ENCODE measurements around the gene LCOR.

Gene LCOR

DNA sequence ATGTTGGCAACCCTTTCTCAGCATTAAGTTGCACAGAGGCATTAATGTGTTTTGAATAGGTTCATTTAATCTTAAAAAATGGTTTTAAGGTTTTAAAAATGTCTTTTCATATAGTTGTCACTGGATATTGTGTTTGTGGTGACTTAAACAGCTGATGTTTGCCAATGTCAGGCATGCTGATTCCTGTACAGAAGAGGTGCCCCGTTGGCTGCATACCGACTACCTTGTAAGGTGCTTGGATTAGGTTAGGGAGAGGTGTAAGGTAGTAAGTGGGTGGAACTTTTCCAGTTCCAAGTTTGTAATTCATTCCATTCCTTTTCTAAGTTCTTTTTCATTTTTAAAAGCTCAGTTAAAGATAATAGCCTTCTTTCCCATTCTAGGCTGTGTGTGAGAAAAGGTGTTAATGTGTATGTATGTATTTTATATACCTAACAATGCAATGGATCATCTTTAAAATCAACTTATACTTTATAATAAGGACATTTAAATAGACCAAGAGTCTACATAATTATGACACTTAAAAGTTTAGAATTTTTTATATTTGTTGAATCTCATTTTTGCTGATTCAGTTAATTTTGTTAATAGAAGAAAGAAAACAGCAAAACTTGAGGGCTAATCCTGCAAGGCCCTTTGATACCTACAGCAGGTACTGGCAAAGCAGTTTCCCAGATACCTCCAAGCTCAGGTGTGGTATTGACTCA lies 155.2 kb downstream of the LCOR start:
- TF ChIP-seq, protein P1, sequence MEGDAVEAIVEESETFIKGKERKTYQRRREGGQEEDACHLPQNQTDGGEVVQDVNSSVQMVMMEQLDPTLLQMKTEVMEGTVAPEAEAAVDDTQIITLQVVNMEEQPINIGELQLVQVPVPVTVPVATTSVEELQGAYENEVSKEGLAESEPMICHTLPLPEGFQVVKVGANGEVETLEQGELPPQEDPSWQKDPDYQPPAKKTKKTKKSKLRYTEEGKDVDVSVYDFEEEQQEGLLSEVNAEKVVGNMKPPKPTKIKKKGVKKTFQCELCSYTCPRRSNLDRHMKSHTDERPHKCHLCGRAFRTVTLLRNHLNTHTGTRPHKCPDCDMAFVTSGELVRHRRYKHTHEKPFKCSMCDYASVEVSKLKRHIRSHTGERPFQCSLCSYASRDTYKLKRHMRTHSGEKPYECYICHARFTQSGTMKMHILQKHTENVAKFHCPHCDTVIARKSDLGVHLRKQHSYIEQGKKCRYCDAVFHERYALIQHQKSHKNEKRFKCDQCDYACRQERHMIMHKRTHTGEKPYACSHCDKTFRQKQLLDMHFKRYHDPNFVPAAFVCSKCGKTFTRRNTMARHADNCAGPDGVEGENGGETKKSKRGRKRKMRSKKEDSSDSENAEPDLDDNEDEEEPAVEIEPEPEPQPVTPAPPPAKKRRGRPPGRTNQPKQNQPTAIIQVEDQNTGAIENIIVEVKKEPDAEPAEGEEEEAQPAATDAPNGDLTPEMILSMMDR (IDR thresholded peaks at IDR 0.05) = no peak

DNA sequence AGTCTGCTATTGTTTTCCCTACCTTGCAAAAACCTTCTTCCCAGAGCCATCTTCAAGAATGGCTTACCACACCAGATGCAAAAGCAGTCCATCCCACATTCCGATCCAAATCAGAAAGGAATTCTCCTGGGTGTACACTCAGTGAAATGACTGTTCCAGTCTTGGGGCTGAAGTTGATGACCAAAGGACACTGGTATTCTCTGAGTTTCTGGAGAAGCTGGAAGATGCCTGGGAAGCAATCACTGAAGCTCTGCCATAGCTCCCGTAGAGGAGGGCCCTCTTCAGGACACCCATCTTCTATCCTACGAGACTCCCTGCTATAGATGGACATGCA lies 155.7 kb downstream of the LCOR start:
- TF ChIP-seq, protein P1 (IDR thresholded peaks at IDR 0.05) = no peak
- Mint-ChIP-seq H3K27me3 (ENCODE audit: low read depth, poor library complexity) (peaks cover 4% of the 10 kb centered on the region), H3K4me3 (no peak overlapping the region), H3K4me1 (peaks cover 17% of the 10 kb centered on the region), H3K27ac (no peak overlapping the region), H3K9me3 (no peaks in the 10 kb centered on the region), H3K36me3 (ENCODE audit: low read depth) (peaks cover 11% of the 10 kb centered on the region)
- DNase-seq = no peak

More for the DNA sequence above, 155.2 kb downstream of the LCOR start:
- H3K4me3 Mint-ChIP-seq = no peak overlapping the region
- no peaks in the 10 kb centered on the region for H3K9me3 Mint-ChIP-seq
- H3K4me1 Mint-ChIP-seq = peaks cover 17% of the 10 kb centered on the region
- no peak overlapping the region for H3K27ac Mint-ChIP-seq
- DNase-seq = no peak
- peaks cover 4% of the 10 kb centered on the region for H3K27me3 Mint-ChIP-seq (ENCODE audit: low read depth, poor library complexity)
- H3K36me3 Mint-ChIP-seq (ENCODE audit: low read depth) = peaks cover 16% of the 10 kb centered on the region

DNA sequence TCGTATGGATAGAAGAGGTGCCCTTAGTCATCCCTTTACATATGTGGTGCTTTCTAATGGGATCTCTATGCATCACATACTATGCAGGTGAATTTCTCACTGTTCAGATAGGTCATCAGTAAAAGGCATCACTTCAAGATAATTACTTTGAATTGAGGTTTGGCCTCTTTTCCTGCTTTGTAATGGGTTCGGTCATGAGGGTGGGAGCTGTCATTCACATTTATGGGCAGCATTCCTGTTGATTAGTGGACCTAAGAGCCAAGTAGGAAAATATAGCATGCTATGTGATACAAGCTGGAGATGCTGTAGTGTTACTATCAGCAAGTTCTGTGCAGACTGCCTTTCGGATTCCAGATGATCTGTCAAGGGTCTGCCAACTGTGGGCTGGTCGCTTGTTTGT lies 156.3 kb downstream of the LCOR start:
- Mint-ChIP-seq H3K4me3 (no peak overlapping the region), H3K27ac (no peak overlapping the region), H3K4me1 (peaks cover 17% of the 10 kb centered on the region), H3K36me3 (ENCODE audit: low read depth) (peaks cover 5% of the 10 kb centered on the region), H3K9me3 (no peaks in the 10 kb centered on the region), H3K27me3 (ENCODE audit: low read depth, poor library complexity) (peaks cover 3% of the 10 kb centered on the region)
- no peak for DNase-seq
- TF ChIP-seq, protein P1 (IDR thresholded peaks at IDR 0.05) = no peak

DNA sequence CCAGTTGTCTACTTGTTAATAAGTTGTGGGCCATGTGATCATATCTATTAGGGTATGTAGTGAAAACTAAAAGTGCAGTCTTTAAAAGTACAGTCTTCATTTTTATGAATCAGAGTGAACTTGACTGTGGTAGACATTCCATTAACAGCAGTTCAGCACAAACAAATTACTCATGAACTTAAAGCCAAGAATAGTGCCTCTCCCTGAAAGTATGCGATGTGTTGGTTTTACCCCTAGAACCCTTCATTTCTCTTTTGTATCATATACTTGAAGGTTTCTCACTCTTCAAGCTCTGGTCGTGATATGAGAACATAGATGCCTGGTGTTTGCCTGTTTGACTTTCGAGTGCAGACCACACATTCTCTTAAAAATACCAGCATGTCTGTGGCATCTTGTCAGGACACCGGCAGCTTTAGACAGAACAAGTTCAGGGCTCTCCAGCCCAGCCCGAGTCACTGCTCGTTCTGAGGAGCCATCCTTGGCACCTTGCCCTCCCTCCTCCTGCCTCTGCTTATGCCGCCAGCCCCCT lies 159.3 kb downstream of the LCOR start:
- TF ChIP-seq, protein P1 (IDR thresholded peaks at IDR 0.05) = no peak
- Mint-ChIP-seq H3K27me3 (ENCODE audit: low read depth, poor library complexity) (no peaks in the 10 kb centered on the region), H3K27ac (no peak overlapping the region), H3K4me1 (peaks cover 22% of the 10 kb centered on the region), H3K9me3 (no peaks in the 10 kb centered on the region), H3K36me3 (ENCODE audit: low read depth) (no peaks in the 10 kb centered on the region), H3K4me3 (no peak overlapping the region)
- no peak for DNase-seq

DNA sequence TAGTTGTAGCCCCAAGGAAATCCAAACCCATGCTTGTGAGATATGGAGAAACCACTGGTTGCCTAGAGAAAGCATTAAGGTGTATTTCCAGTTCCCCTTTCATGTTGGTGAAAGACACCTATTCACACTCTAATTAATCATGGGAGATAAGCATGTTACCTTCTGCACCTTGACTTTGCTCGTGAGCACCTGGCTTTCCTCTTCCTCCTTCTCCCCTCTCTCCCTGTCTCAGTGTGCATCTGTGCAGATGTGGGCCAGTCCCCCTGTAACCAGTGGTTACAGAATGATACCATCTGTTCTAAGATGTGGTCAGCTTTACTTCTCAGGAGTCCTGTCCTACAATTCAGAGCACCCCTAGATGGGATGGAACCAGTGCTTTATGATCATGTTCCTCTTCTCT lies 160.6 kb downstream of the LCOR start:
- Mint-ChIP-seq H3K4me1 (peaks cover 23% of the 10 kb centered on the region), H3K4me3 (no peak overlapping the region), H3K27me3 (ENCODE audit: low read depth, poor library complexity) (no peaks in the 10 kb centered on the region), H3K9me3 (no peaks in the 10 kb centered on the region), H3K36me3 (ENCODE audit: low read depth) (no peaks in the 10 kb centered on the region), H3K27ac (no peak overlapping the region)
- TF ChIP-seq, protein P1 (IDR thresholded peaks at IDR 0.05) = no peak
- DNase-seq = no peak

DNA sequence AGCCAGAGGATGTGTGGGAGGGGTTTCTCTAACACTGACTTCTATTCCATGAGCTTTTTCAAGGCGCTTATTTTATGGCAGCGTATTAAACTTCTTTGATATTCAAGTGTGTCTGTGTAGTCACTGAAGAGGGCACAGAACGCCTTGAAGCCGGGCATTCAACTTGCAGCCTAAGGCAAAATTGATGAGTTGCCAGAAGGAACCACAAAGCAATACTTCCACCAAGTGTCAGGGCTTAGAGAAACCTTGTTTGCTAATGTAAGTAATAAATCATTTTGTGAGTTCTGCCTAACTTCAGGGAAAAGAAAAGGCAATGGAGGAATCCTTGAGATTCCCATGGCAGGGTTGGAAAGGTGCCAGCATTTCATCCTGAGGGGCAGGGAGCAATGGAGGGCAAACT lies 163.8 kb downstream of the LCOR start:
- TF ChIP-seq, protein P1 (IDR thresholded peaks at IDR 0.05) = no peak
- Mint-ChIP-seq H3K9me3 (no peaks in the 10 kb centered on the region), H3K27me3 (ENCODE audit: low read depth, poor library complexity) (no peaks in the 10 kb centered on the region), H3K27ac (peak overlapping the region; percentile 15), H3K4me1 (peaks cover 17% of the 10 kb centered on the region), H3K4me3 (no peak overlapping the region), H3K36me3 (ENCODE audit: low read depth) (no peaks in the 10 kb centered on the region)
- DNase-seq = no peak
